ENCODE measurements around the gene NHLRC3. TPM values are rescaled to one million over a fixed set of nuclear protein-coding genes. Genes with fewer than 3 reads are reported as not detected.

The NHLRC3 gene
- total and polyA plus RNA-seq, 9 of the 15 experiments (the other 6 are each of a cell fraction or from before 2014, with no cell fraction given), result 5.5 to 15.3 (median 9.0) TPM

DNA sequence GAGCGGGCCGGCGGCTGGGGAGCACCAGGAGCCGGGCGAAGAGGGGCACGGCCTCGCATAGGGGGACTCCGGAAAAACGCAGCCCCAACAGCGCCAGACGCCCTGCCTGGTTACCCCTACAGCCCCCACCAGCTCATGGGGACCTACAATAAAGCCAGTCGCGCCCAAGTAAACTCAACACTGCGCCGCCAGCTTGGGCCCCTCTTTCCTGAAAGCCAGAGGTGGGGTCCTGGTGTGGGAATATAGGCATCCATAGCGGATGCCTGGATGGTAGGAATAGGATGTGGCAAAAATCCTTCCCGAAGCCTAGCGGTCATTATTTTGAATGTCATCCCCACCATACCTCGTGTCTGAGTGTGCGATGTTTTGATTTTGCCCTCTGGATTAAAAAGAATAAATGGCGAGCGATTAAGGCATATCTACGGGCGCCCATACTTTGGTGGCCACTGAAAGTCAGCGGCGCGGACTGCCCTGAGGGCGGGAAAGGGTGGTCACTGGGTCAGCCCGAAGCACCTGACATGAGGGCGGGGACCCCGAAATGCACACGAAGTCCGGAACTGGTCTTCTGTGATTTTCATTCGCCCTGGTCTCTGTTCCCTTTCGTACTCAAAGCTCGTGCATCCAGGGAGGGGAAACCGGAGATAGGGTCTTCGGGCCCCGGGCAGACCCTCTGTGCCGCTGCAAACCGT lies at the start of gene NHLRC3, which contains the start of gene PROSER1 (continued):
- TF ChIP-seq, protein P1, sequence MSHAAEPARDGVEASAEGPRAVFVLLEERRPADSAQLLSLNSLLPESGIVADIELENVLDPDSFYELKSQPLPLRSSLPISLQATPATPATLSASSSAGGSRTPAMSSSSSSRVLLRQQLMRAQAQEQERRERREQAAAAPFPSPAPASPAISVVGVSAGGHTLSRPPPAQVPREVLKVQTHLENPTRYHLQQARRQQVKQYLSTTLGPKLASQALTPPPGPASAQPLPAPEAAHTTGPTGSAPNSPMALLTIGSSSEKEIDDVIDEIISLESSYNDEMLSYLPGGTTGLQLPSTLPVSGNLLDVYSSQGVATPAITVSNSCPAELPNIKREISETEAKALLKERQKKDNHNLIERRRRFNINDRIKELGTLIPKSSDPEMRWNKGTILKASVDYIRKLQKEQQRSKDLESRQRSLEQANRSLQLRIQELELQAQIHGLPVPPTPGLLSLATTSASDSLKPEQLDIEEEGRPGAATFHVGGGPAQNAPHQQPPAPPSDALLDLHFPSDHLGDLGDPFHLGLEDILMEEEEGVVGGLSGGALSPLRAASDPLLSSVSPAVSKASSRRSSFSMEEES (CRISPR knock-in tag; IDR thresholded peaks at IDR 0.05), result no peak
- TF ChIP-seq, protein P2, sequence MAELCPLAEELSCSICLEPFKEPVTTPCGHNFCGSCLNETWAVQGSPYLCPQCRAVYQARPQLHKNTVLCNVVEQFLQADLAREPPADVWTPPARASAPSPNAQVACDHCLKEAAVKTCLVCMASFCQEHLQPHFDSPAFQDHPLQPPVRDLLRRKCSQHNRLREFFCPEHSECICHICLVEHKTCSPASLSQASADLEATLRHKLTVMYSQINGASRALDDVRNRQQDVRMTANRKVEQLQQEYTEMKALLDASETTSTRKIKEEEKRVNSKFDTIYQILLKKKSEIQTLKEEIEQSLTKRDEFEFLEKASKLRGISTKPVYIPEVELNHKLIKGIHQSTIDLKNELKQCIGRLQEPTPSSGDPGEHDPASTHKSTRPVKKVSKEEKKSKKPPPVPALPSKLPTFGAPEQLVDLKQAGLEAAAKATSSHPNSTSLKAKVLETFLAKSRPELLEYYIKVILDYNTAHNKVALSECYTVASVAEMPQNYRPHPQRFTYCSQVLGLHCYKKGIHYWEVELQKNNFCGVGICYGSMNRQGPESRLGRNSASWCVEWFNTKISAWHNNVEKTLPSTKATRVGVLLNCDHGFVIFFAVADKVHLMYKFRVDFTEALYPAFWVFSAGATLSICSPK (IDR thresholded peaks at IDR 0.05; ENCODE audit: borderline replicate concordance), result no peak
- TF ChIP-seq POLR2B (IDR thresholded peaks at IDR 0.05; ENCODE audit: low read depth, partially characterized antibody) (peak; percentile 27), STAG1 (CRISPR knock-in tag; IDR thresholded peaks at IDR 0.05; ENCODE audit: borderline replicate concordance) (no peak), RBM34 (IDR thresholded peaks at IDR 0.05; ENCODE audit: borderline replicate concordance, insufficient read depth, low read length) (no peak), ADNP (tag; IDR thresholded peaks at IDR 0.05) (no peak), ZNF445 (CRISPR knock-in tag; IDR thresholded peaks at IDR 0.05; ENCODE audit: low read depth) (no peak), TRIM28 (IDR thresholded peaks at IDR 0.05) (no peak), NFE2 (IDR thresholded peaks at IDR 0.05; ENCODE audit: low read depth) (peak; percentile 91), MTA2 (IDR thresholded peaks at IDR 0.05; ENCODE audit: low read depth) (no peak), FOSL1 (tag; conservative IDR thresholded peaks at IDR 0.05) (no peak), TBP (optimal IDR thresholded peaks at IDR 0.05; ENCODE audit: low read depth, low read length) (peak; percentile 86), MAZ (CRISPR knock-in tag; conservative IDR thresholded peaks at IDR 0.05 in 1 of 2, IDR thresholded peaks at IDR 0.05 in 1 of 2) (peak; percentile 73 to 80), ETS2 (tag; IDR thresholded peaks at IDR 0.05; ENCODE audit: borderline replicate concordance, poor library complexity, severe bottlenecking) (no peak), ZNF699 (CRISPR knock-in tag; IDR thresholded peaks at IDR 0.05; ENCODE audit: insufficient replicate concordance) (no peak), KLF10 (CRISPR knock-in tag; IDR thresholded peaks at IDR 0.05) (no peak)
- TF ChIP-seq, protein P3, sequence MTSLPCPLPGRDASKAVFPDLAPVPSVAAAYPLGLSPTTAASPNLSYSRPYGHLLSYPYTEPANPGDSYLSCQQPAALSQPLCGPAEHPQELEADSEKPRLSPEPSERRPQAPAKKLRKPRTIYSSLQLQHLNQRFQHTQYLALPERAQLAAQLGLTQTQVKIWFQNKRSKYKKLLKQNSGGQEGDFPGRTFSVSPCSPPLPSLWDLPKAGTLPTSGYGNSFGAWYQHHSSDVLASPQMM (CRISPR knock-in tag; IDR thresholded peaks at IDR 0.05), result no peak
- TF ChIP-seq, protein P4, sequence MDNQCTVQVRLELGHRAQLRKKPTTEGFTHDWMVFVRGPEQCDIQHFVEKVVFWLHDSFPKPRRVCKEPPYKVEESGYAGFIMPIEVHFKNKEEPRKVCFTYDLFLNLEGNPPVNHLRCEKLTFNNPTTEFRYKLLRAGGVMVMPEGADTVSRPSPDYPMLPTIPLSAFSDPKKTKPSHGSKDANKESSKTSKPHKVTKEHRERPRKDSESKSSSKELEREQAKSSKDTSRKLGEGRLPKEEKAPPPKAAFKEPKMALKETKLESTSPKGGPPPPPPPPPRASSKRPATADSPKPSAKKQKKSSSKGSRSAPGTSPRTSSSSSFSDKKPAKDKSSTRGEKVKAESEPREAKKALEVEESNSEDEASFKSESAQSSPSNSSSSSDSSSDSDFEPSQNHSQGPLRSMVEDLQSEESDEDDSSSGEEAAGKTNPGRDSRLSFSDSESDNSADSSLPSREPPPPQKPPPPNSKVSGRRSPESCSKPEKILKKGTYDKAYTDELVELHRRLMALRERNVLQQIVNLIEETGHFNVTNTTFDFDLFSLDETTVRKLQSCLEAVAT (IDR thresholded peaks at IDR 0.05), result no peak
- TF ChIP-seq, protein P5, sequence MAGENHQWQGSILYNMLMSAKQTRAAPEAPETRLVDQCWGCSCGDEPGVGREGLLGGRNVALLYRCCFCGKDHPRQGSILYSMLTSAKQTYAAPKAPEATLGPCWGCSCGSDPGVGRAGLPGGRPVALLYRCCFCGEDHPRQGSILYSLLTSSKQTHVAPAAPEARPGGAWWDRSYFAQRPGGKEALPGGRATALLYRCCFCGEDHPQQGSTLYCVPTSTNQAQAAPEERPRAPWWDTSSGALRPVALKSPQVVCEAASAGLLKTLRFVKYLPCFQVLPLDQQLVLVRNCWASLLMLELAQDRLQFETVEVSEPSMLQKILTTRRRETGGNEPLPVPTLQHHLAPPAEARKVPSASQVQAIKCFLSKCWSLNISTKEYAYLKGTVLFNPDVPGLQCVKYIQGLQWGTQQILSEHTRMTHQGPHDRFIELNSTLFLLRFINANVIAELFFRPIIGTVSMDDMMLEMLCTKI (IDR thresholded peaks at IDR 0.05; ENCODE audit: partially characterized antibody), result no peak
- TF ChIP-seq, protein P6, sequence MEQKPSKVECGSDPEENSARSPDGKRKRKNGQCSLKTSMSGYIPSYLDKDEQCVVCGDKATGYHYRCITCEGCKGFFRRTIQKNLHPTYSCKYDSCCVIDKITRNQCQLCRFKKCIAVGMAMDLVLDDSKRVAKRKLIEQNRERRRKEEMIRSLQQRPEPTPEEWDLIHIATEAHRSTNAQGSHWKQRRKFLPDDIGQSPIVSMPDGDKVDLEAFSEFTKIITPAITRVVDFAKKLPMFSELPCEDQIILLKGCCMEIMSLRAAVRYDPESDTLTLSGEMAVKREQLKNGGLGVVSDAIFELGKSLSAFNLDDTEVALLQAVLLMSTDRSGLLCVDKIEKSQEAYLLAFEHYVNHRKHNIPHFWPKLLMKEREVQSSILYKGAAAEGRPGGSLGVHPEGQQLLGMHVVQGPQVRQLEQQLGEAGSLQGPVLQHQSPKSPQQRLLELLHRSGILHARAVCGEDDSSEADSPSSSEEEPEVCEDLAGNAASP (IDR thresholded peaks at IDR 0.05), result no peak
